Breast epithelium (tissue), 3 donors: ENCODE results near the gene PDK1.

Experiments
- CTCF ChIP-seq, 3 donors: fragments of 450-650 bp; IDR thresholded peaks; one replicate each; pipeline ENCODE4 v1.5.1; 2016 to 2017; ENCODE audit warnings: antibody characterized with exemption in 3 of 3, mild to moderate bottlenecking in 3 of 3, moderate library complexity in 3 of 3
- POLR2A ChIP-seq: fragments of 450-650 bp; IDR thresholded peaks from one replicate; pipeline ENCODE4 v1.6.1; 2016; ENCODE audit warnings: antibody characterized with exemption, mild to moderate bottlenecking, moderate library complexity
- POLR2AphosphoS5 ChIP-seq, 3 donors: sonication (generic); formaldehyde crosslinking; IDR thresholded peaks; one replicate each; pipeline ENCODE4 v1.6.1; 2017; ENCODE audit warnings: antibody characterized with exemption in 3 of 3

- no peak for TF ChIP-seq CTCF (IDR thresholded peaks at IDR 0.05)
- TF ChIP-seq POLR2AphosphoS5 (IDR thresholded peaks at IDR 0.05), result no peak
- no peak for TF ChIP-seq POLR2A
Measured at GRCh38 chr2:172596776-172597175, 40.9 kb downstream of the PDK1 start.
